Astrocyte (in vitro differentiated cells and primary cell): ENCODE measurements around the gene RPP25L.

ENCODE experiments used
- CTCF ChIP-seq: IDR thresholded peaks from 2 replicates; pipeline ENCODE4 v1.5.1; 2011; ENCODE audit warnings: low read depth, mild to moderate bottlenecking, inconsistent platforms, low read length, moderate library complexity; ENCODE audit not compliant: insufficient read depth
- EZH2 ChIP-seq: IDR thresholded peaks from 2 replicates; pipeline ENCODE4 v1.6.1; 2012; ENCODE audit warnings: mild to moderate bottlenecking, low read length, inconsistent platforms; ENCODE audit not compliant: insufficient read depth

GRCh38 chr9:34656992-34657391 is 45.1 kb upstream of the RPP25L start:
- no peak for TF ChIP-seq EZH2
- no peak for TF ChIP-seq CTCF
